ENCODE results near the gene KRT222. TPM values are rescaled to one million over a fixed set of nuclear protein-coding genes. Genes with fewer than 3 reads are reported as not detected.
A peak's percentile ranks its signal among the peaks of the same experiment; 100 is the strongest.

Gene KRT222
- polyA plus RNA-seq (ENCODE audit: low read depth in 6 of 6) = not detected

DNA sequence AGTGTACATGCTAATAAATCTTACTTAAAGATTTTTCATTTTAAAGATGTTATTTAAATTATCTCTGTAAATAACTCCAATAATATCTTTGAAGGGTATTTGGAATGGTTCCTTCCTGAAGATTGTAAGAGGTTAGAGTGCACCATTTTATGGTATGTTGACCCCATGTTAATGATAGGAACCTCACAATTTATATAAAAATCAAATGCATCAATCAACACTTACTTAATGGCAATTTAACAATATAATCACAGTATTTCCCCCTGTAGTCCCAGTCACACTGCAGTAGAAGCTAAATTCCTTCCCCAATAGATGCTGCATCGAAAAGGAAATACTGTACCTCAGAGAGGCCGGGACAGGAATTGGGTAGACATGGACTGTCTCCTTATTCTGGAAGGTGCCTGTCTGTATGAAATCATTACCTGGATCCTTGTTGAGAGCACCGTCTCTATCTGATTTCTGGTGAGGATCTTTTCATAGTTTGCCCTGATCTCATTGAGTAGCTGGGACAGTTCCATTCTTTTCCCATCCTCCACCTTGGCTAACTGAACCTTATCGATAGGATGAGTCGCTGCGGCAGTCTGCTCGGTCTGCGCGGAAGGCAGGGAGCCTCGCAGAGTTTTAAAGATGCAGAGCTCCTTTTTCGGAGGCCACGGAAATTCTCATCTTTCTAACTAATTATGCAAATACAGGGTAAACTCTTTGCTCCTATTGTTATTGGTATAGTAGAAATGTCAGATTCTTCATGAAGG lies at the start of gene KRT222:
KRT222 (minus strand) TSS at position 596 of the 752 bp plus-strand sequence; CDS start at position 518, 78 bp downstream.
- Mint-ChIP-seq H3K27ac (no peak within 1 kb of the TSS), H3K27me3 (peaks cover 38 to 56% (median 51%) of the 10 kb centered on the region in 3 donors), H3K36me3 (no peaks in the 10 kb centered on the region), H3K9me3 (no peaks in the 10 kb centered on the region), H3K4me3 (peak within 1 kb of the TSS in 1 of 8 donors; percentile 8), H3K4me1 (peaks cover 0 to 6% (median 0%) of the 10 kb centered on the region in 3 donors)
- ATAC-seq (ENCODE audit: low read depth in 2 of 2) = no peak
- no peak for DNase-seq

DNA sequence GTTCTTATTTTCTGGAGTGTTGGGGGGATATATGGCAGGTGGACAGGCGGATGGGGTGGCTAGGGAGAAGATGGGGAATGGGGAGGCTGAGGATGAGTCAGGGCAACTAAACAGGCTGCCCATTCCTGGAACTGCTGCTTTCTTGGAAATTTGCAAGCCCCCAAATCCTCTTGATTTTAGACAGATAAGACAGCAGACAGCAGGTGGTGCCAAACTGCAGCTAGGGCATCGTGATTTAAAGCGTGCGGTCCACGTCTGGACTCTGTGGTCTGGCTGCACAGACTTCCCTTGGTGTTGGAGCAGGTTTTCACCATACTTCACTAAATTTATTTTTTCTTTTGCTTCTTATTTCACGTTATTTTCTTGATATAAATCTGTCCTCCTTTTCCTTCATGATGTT lies 49.5 kb upstream of the KRT222 start:
- no peak overlapping the region for H3K4me3 Mint-ChIP-seq
- DNase-seq = no peak

DNA sequence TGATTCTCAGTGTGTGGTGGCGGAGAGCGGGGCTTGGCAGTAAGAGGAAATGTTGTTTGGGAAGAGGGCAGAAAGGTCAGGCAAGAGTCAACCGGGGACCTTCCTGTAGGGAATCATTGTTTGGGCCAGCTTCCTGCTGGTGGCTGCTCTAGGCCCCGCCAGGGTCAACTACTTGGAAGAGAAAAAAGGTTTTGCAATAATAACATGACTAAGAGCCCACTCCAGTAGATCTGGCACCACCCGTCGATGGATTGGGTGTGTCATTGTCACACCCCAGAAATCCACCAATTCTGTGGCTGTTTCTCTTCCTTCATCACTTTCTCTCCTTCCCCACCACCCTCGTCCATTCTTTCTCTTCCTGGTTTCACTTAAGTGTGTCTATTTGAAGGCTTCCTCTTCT lies 42.8 kb upstream of the KRT222 start:
- Mint-ChIP-seq H3K4me3 (no peak overlapping the region), H3K27me3 (peaks cover 32 to 49% (median 39%) of the 10 kb centered on the region in 3 donors), H3K4me1 (peaks cover 0 to 3% (median 2%) of the 10 kb centered on the region in 3 donors), H3K27ac (no peak overlapping the region), H3K36me3 (no peaks in the 10 kb centered on the region), H3K9me3 (no peaks in the 10 kb centered on the region)
- no peak for ATAC-seq (ENCODE audit: low read depth in 2 of 2)
- no peak for DNase-seq

More for the DNA sequence above, 49.5 kb upstream of the KRT222 start:
- Mint-ChIP-seq H3K27ac (no peak overlapping the region), H3K36me3 (no peaks in the 10 kb centered on the region), H3K27me3 (peaks cover 21 to 50% (median 28%) of the 10 kb centered on the region in 3 donors), H3K9me3 (no peaks in the 10 kb centered on the region), H3K4me1 (peaks cover 0 to 2% (median 0%) of the 10 kb centered on the region in 3 donors)
- ATAC-seq (ENCODE audit: low read depth in 2 of 2) = no peak

DNA sequence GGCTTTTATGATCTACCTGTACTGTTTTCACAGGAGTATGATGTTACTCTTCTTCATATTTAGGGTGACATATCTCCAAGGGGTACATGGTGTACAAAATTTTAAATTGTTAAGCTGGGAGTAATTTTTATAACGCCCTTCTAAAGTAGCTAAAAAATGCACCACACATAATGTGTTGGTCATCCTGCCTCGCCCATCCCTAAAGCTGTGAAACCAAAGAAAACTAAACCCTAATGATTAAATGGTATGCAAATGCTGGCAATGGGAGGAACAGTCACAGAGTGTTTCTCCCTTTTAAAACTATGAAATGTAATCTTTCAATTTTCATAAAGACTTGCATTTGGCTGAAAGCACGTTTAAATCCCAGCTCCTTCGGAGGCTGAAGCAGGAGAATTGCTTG lies 40.6 kb upstream of the KRT222 start:
- Mint-ChIP-seq H3K4me3 (no peak overlapping the region), H3K4me1 (peaks cover 0 to 3% (median 0%) of the 10 kb centered on the region in 3 donors), H3K27ac (no peak overlapping the region), H3K27me3 (peaks cover 33 to 41% (median 34%) of the 10 kb centered on the region in 3 donors), H3K9me3 (no peaks in the 10 kb centered on the region), H3K36me3 (no peaks in the 10 kb centered on the region)
- no peak for DNase-seq
- ATAC-seq (ENCODE audit: low read depth in 2 of 2) = no peak

- no peaks in the 10 kb centered on the region for H3K9me3 Mint-ChIP-seq
- no peak within 1 kb of the TSS for H3K4me3 Mint-ChIP-seq
- no peaks in the 10 kb centered on the region for H3K36me3 Mint-ChIP-seq
- H3K27me3 Mint-ChIP-seq = peaks cover 33 to 51% (median 33%) of the 10 kb centered on the region in 3 donors
- no peak within 1 kb of the TSS for H3K27ac Mint-ChIP-seq
- no peak for ATAC-seq (ENCODE audit: low read depth in 2 of 2)
- peaks cover 0 to 3% (median 0%) of the 10 kb centered on the region in 3 donors for H3K4me1 Mint-ChIP-seq
- no peak for DNase-seq
Observed at GRCh38 chr17:40703652-40704051, 38.7 kb upstream of the KRT222 start, which contains the start of gene KRT24. KRT24 (minus strand) TSS chr17:40703752; CDS start chr17:40703693, 59 bp downstream.

GRCh38 chr17:40702271-40702670 lies 37.3 kb upstream of the KRT222 start:
- ATAC-seq (ENCODE audit: low read depth in 2 of 2) = no peak
- DNase-seq = no peak
- Mint-ChIP-seq H3K9me3 (no peaks in the 10 kb centered on the region), H3K36me3 (no peaks in the 10 kb centered on the region), H3K4me1 (no peaks in the 10 kb centered on the region), H3K27ac (no peak overlapping the region), H3K27me3 (peaks cover 20 to 50% (median 24%) of the 10 kb centered on the region in 3 donors), H3K4me3 (no peak overlapping the region)

DNA sequence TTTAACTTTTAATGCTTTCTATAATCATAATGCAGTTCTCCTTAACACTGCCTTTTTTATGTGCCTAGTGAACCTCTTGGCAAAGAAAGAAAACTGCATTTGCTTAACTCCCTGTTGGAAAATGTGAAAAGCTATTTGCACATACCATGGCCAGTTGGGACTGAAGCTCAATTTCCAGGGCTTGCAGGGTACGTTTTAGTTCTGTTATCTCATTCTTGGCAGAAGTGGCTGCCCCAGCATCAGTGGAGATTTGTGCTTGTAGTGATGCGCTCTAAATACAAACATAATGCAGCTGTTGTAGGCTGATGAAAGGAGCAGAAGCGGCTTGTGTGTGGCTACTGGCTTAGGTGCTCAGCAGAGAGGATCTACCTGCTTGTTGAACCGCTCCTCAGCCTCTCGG lies 34.9 kb upstream of the KRT222 start:
- Mint-ChIP-seq H3K27me3 (peaks cover 20 to 59% (median 30%) of the 10 kb centered on the region in 3 donors), H3K36me3 (no peaks in the 10 kb centered on the region), H3K27ac (peak overlapping the region in 1 of 6 donors; percentile 43), H3K4me3 (no peak overlapping the region), H3K9me3 (no peaks in the 10 kb centered on the region), H3K4me1 (no peaks in the 10 kb centered on the region)
- ATAC-seq (ENCODE audit: low read depth in 2 of 2) = no peak
- no peak for DNase-seq

DNA sequence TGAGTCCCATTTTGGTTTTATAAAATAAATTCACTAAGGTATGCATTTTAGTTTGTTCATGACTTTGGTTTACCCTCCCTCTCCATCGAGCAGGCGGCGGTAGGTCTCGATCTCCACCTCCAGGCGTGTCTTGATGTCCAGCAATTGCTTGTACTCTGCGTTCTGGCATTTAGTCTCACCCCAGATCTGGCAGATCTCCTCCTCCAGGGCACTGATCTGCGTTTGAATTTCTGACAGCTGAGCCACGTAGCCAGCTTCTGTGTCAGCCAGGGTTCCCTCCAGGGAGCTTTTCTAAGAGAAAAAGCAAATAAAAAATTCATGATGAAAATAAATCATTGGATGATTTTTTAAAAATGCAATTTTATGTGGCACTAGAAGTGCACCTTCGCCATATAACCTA lies 34.4 kb upstream of the KRT222 start:
- Mint-ChIP-seq H3K27me3 (peaks cover 24 to 59% (median 30%) of the 10 kb centered on the region in 3 donors), H3K4me3 (no peak overlapping the region), H3K4me1 (no peaks in the 10 kb centered on the region), H3K9me3 (no peaks in the 10 kb centered on the region), H3K36me3 (no peaks in the 10 kb centered on the region), H3K27ac (no peak overlapping the region)
- no peak for DNase-seq
- no peak for ATAC-seq (ENCODE audit: low read depth in 2 of 2)

DNA sequence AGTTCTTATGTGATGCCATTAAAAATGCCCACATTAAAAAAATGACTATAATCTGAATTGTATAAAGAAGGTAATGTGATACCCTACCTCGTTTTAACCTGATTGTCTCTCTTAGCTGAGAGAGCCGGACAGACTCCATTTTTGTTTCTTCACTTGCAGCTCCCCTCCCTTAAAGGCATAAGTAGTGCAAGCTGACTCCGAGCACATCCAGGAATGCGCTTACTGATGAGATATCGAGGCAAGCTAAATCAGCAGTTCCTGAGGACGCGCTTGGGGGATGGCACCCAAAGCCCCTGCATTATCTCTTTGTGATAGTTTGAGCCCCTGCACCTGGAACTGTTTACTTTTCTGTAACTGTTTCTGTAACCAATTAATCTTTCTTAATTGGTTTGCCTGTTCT lies 32.3 kb upstream of the KRT222 start:
- Mint-ChIP-seq H3K27ac (no peak overlapping the region), H3K9me3 (no peaks in the 10 kb centered on the region), H3K4me1 (no peaks in the 10 kb centered on the region), H3K4me3 (no peak overlapping the region), H3K27me3 (peaks cover 15 to 60% (median 33%) of the 10 kb centered on the region in 3 donors), H3K36me3 (no peaks in the 10 kb centered on the region)
- ATAC-seq (ENCODE audit: low read depth in 2 of 2) (no peak), DNase-seq (no peak)

DNA sequence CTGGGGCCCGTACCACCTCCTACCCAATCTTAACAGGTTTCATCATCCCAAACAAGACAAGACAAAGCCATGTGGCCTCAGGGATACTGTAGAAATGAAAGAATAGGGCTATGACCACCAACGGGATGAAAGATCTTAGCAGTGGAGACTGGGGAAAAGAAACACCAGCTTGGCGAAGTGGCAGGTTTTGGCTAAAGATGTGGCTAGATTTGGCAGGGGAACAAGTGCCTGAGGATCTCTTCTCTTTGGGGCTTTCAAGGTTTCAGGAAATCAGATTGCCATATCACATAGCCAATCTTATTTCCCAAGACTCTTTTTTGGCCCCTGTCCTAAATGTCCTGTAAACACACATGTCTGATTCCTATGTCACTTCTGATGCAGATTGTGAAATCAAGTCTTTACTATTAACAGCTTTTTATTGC lies 31.7 kb upstream of the KRT222 start:
- Mint-ChIP-seq H3K27ac (peak overlapping the region in 1 of 6 donors; percentile 51), H3K27me3 (peaks cover 15 to 66% (median 36%) of the 10 kb centered on the region in 3 donors), H3K4me1 (no peaks in the 10 kb centered on the region), H3K4me3 (no peak overlapping the region), H3K36me3 (no peaks in the 10 kb centered on the region), H3K9me3 (no peaks in the 10 kb centered on the region)
- DNase-seq = no peak
- ATAC-seq (ENCODE audit: low read depth in 2 of 2) = no peak

DNA sequence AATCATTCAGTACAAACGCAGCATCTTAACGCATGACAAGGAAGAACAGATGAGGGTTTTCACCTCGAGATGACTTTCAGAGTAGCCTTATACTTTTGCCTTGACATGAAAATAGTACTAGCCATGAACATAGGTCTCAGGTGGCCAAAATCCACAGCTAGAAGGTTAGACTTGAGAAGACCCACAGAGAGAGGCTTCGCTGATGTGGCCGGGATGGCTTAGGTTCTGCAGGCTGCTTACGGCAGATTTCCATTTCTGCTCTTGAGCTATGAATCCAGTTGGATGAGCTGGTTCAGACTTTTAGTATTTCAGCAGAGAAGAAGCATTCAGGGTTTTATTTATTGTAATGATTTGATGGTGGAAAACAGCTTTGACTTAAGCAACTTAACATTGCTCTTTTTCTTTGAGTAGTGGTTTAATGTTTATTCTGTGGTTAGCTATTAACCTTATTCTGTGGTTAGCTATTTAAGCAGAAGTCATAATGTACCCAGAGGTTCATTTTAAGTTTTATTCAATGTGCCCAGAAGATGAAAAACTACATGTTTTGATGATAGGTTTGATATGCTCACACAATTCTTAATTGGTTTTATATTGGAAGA lies 31.0 kb upstream of the KRT222 start:
- Mint-ChIP-seq H3K4me3 (no peak overlapping the region), H3K27me3 (peaks cover 15 to 68% (median 34%) of the 10 kb centered on the region in 3 donors), H3K27ac (no peak overlapping the region), H3K9me3 (no peaks in the 10 kb centered on the region), H3K36me3 (no peaks in the 10 kb centered on the region), H3K4me1 (no peaks in the 10 kb centered on the region)
- DNase-seq (no peak), ATAC-seq (ENCODE audit: low read depth in 2 of 2) (no peak)

- no peaks in the 10 kb centered on the region for H3K36me3 Mint-ChIP-seq
- no peaks in the 10 kb centered on the region for H3K4me1 Mint-ChIP-seq
- H3K27ac Mint-ChIP-seq = no peak overlapping the region
- H3K4me3 Mint-ChIP-seq = no peak overlapping the region
- ATAC-seq (ENCODE audit: low read depth in 2 of 2) = no peak
- H3K27me3 Mint-ChIP-seq = peaks cover 15 to 68% (median 30%) of the 10 kb centered on the region in 3 donors
- no peak for DNase-seq
- no peaks in the 10 kb centered on the region for H3K9me3 Mint-ChIP-seq
Observed at GRCh38 chr17:40694584-40694983, 29.6 kb upstream of the KRT222 start.

- H3K4me1 Mint-ChIP-seq = no peaks in the 10 kb centered on the region
- peaks cover 6 to 26% (median 9%) of the 10 kb centered on the region in 3 donors for H3K27me3 Mint-ChIP-seq
- no peak overlapping the region for H3K4me3 Mint-ChIP-seq
- DNase-seq = no peak
- no peak overlapping the region for H3K27ac Mint-ChIP-seq
- H3K9me3 Mint-ChIP-seq = no peaks in the 10 kb centered on the region
- no peaks in the 10 kb centered on the region for H3K36me3 Mint-ChIP-seq
- no peak for ATAC-seq (ENCODE audit: low read depth in 2 of 2)
Observed at GRCh38 chr17:40687106-40687505, 22.1 kb upstream of the KRT222 start.

GRCh38 chr17:40686192-40686591 lies 21.2 kb upstream of the KRT222 start:
- Mint-ChIP-seq H3K27ac (no peak overlapping the region), H3K9me3 (no peaks in the 10 kb centered on the region), H3K4me3 (no peak overlapping the region), H3K27me3 (peaks cover 7 to 29% (median 15%) of the 10 kb centered on the region in 3 donors), H3K36me3 (no peaks in the 10 kb centered on the region), H3K4me1 (no peaks in the 10 kb centered on the region)
- ATAC-seq (ENCODE audit: low read depth in 2 of 2) (no peak), DNase-seq (no peak)
